Subcutaneous adipose tissue (tissue), 4 donors: ENCODE results near the gene PTPRK. TPM values are rescaled to one million over a fixed set of nuclear protein-coding genes. Genes with fewer than 3 reads are reported as not detected.

Experiments used
- total RNA-seq, 4 donors: library from RNA; depleted of rRNA; stranded (reverse); fragments of >200 nt; gene quantifications; one replicate each; pipeline ENCODE4 v1.1.0, GENCODE V29; 2016
- TF ChIP-seq, protein P1 (sequence below): fragments of 450-650 bp; IDR thresholded peaks from one replicate; pipeline ENCODE4 v1.5.1; 2016; ENCODE audit warnings: low read depth, mild to moderate bottlenecking, control low read depth, antibody characterized with exemption, moderate library complexity

PTPRK gene
- total RNA-seq, 4 donors from 2014 or later = 21.6 to 31.0 (median 26.1) TPM

DNA sequence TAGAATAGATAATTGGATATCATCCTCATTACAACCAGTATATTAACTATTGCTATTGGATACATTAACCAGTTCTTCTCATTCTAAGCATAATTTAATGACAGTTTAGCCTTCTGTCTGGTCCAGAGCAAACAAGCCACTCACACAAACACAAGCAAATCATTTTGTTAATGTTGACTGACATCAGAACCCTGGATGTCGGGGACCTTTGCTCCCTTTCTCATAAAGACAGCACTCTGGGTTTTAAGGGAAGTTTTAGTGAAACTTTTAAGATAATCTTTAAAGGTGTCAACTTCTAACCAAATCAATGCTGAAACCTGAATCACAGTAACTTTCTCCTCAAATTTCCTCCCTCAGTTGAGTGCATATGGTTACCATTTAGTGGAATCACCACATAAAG, 113.9 kb downstream of the PTPRK start:
- TF ChIP-seq, protein P1, sequence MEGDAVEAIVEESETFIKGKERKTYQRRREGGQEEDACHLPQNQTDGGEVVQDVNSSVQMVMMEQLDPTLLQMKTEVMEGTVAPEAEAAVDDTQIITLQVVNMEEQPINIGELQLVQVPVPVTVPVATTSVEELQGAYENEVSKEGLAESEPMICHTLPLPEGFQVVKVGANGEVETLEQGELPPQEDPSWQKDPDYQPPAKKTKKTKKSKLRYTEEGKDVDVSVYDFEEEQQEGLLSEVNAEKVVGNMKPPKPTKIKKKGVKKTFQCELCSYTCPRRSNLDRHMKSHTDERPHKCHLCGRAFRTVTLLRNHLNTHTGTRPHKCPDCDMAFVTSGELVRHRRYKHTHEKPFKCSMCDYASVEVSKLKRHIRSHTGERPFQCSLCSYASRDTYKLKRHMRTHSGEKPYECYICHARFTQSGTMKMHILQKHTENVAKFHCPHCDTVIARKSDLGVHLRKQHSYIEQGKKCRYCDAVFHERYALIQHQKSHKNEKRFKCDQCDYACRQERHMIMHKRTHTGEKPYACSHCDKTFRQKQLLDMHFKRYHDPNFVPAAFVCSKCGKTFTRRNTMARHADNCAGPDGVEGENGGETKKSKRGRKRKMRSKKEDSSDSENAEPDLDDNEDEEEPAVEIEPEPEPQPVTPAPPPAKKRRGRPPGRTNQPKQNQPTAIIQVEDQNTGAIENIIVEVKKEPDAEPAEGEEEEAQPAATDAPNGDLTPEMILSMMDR = no peak

DNA sequence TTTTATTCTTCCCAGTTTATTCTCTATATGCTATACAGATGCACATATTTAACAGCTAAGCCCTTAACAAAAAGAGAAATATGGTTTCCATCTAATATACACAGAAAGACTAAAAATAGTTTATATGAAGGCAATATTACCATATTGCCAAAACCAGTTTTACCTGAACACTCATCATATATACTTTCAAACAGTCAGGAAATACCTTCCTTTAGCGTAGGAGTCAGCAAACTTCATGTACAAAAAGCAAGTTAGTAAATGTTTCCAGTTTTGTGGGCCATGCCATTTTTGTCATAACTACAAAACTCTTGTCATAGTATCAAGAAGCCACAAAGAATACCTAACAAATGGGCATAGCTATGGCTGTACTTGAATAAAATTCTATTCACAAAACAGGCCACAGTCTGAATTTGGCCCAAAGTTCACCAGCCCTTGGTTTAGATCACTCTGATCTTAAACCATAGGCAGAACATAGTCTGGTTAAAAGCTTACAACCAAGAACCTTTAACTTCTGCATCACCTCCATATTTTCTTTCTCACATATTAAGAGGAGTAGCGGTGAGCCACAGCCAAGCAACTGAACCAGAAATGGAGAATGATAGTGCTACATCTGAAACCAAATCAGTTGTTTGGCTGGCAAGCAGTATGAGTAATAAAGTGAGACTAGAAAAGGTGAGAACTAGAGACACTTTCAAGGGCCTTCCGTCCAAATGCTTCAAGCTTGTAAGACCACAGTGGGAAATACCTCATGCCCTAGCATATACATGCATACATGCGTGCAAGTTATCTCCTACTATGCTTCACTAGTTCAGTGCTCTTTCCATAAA, 116.6 kb downstream of the PTPRK start:
- TF ChIP-seq, protein P1 = no peak

DNA sequence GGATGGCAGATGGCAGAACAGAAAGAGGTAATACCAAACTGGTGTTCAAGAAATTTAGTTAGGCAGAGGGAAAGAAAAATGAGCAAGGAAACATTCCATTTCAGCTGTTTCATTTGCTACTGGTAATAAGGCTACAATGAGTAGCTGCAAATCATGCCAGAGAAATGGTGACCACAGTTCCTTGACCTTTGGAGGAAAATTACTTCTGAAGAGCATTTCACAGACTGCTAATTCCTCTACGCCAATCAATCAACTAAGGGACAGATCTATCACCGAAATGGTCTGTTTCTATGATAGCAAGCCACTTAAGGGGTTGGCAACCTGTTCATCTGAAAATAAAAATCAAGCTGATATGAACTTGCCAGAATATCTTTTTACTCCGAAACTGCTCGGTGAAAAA, 119.5 kb downstream of the PTPRK start:
- TF ChIP-seq, protein P1 = no peak

DNA sequence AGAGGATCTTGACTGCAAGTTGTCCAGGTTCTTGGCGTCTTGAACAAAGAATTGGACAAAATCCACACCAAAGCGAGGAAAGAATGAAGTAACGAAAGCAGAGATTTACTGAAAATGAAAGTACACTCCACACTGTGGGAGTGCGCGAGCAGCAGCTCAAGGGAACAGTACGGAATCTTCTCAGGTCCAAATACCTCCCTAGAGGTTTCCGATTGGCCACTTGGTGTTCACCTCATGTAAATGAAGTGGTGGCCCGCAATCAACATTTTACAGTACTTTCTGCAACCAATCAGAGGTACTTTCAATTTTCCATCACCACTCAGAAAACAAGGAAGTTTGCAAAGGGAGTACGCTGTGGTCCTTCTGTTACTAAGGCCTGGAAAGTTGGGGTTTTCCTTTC, 122.4 kb downstream of the PTPRK start:
- TF ChIP-seq, protein P1 = no peak

DNA sequence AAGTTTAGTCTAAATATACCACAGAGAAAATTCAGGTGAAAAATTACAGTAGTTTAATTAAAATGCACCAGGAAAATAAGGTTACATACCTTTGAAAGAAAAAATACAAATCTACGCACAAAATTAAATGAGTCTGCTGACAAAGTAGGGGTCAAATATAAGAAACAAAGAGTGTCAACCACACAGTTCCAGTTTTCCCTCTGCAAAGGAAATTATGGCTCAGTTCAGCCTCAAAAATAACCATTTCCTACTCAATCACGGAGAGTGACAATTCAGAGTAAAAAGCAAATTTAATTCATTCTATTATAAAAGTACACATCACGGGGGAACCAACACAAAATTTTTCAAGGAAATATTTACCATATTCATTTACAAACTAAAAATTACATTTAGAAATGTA, 124.8 kb downstream of the PTPRK start:
- TF ChIP-seq, protein P1 = no peak

DNA sequence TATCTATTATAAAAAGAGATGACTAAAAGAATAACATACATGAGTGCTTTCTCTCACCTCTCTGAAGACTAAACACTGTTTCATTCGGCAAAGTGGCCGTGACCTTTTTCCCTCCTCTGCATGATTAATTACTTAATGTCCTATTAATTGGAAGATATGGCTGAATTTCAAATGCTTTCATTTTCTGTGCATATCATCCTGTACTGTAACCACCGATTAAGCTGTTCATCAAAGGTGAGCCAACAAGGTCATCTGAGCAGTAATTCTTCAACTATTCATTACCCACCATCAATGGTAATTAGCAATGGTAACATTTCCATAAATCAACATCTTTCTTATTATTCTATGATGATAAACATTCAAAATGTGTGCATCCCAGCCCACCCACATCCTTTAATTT, 125.2 kb downstream of the PTPRK start:
- TF ChIP-seq, protein P1 = no peak

DNA sequence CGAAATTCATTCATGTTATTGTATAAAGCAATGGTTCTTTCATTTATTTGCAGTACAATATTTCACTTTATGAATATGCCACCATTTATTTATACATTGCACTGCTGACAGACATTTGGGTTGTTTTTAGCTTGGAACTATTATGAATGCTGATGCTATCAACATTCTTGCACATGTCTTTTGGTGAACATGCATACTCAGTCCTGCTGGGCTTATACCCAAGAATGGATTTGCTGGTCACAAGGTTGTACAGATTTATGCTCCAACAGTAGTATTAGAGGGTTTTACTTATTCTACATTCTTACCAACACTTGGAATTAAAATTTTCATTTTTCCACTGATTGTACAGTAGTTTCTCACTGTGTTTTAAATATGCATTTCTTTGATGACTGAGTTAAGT, 126.2 kb downstream of the PTPRK start:
- TF ChIP-seq, protein P1 = no peak
